ENCODE results near the gene GTF3A.
"Not testable (repeated sequence)": the region's sequence is repeated elsewhere in the genome, so short reads cannot be mapped to it uniquely, and the experiment has no call there.

GTF3A gene

GRCh38 chr13:27396252-27396846, 28.1 kb upstream of the GTF3A start:
- no peak overlapping the region for H3K27ac Mint-ChIP-seq
- no peak for DNase-seq
- peaks cover 2% of the 10 kb centered on the region for H3K4me1 Mint-ChIP-seq
- ATAC-seq: no peak
- no peaks in the 10 kb centered on the region for H3K9me3 Mint-ChIP-seq
- H3K27me3 Mint-ChIP-seq: no peaks in the 10 kb centered on the region
- H3K4me3 Mint-ChIP-seq: no peak overlapping the region
- H3K36me3 Mint-ChIP-seq (ENCODE audit: low read depth): no peaks in the 10 kb centered on the region

GRCh38 chr13:27398360-27398759, 26.1 kb upstream of the GTF3A start:
- Mint-ChIP-seq H3K4me3 (no peak overlapping the region), H3K27ac (no peak overlapping the region), H3K4me1 (peaks cover 2% of the 10 kb centered on the region), H3K27me3 (no peaks in the 10 kb centered on the region), H3K9me3 (no peaks in the 10 kb centered on the region), H3K36me3 (ENCODE audit: low read depth) (no peaks in the 10 kb centered on the region)
- no peak for DNase-seq
- no peak for ATAC-seq

- H3K36me3 Mint-ChIP-seq (ENCODE audit: low read depth); DNase-seq; H3K27me3 Mint-ChIP-seq; H3K4me3 Mint-ChIP-seq; H3K9me3 Mint-ChIP-seq; H3K4me1 Mint-ChIP-seq; ATAC-seq; H3K27ac Mint-ChIP-seq: not testable (repeated sequence)
Observed at GRCh38 chr13:27400405-27400804, 24.0 kb upstream of the GTF3A start.

GRCh38 chr13:27401210-27401609, 23.2 kb upstream of the GTF3A start:
- DNase-seq (no peak), ATAC-seq (no peak)
- Mint-ChIP-seq H3K4me1 (peaks cover 3% of the 10 kb centered on the region), H3K4me3 (no peak overlapping the region), H3K27me3 (peaks cover 2% of the 10 kb centered on the region), H3K36me3 (ENCODE audit: low read depth) (no peaks in the 10 kb centered on the region), H3K9me3 (no peaks in the 10 kb centered on the region), H3K27ac (no peak overlapping the region)

- DNase-seq: no peak
- no peaks in the 10 kb centered on the region for H3K36me3 Mint-ChIP-seq (ENCODE audit: low read depth)
- H3K27ac Mint-ChIP-seq: no peak overlapping the region
- H3K27me3 Mint-ChIP-seq: peaks cover 2% of the 10 kb centered on the region
- peak; percentile 48 for ATAC-seq
- H3K9me3 Mint-ChIP-seq: no peaks in the 10 kb centered on the region
- H3K4me1 Mint-ChIP-seq: peaks cover 7% of the 10 kb centered on the region
- H3K4me3 Mint-ChIP-seq: no peak overlapping the region
Observed at GRCh38 chr13:27403203-27403678, 21.2 kb upstream of the GTF3A start.

- H3K36me3 Mint-ChIP-seq (ENCODE audit: low read depth): no peaks in the 10 kb centered on the region
- ATAC-seq (no peak), DNase-seq (no peak)
- H3K9me3 Mint-ChIP-seq: no peaks in the 10 kb centered on the region
- no peak overlapping the region for H3K4me3 Mint-ChIP-seq
- peaks cover 2% of the 10 kb centered on the region for H3K27me3 Mint-ChIP-seq
- H3K4me1 Mint-ChIP-seq: peaks cover 7% of the 10 kb centered on the region
- no peak overlapping the region for H3K27ac Mint-ChIP-seq
Observed at GRCh38 chr13:27403727-27404385, 20.6 kb upstream of the GTF3A start.

GRCh38 chr13:27404680-27405079, 19.7 kb upstream of the GTF3A start:
- Mint-ChIP-seq H3K9me3 (no peaks in the 10 kb centered on the region), H3K27ac (no peak overlapping the region), H3K4me1 (peaks cover 7% of the 10 kb centered on the region), H3K27me3 (peaks cover 2% of the 10 kb centered on the region), H3K4me3 (no peak overlapping the region), H3K36me3 (ENCODE audit: low read depth) (no peaks in the 10 kb centered on the region)
- no peak for ATAC-seq
- no peak for DNase-seq

GRCh38 chr13:27405546-27406134, 18.8 kb upstream of the GTF3A start:
- Mint-ChIP-seq H3K27ac (no peak overlapping the region), H3K9me3 (no peaks in the 10 kb centered on the region), H3K36me3 (ENCODE audit: low read depth) (no peaks in the 10 kb centered on the region), H3K27me3 (peaks cover 2% of the 10 kb centered on the region), H3K4me1 (peaks cover 7% of the 10 kb centered on the region), H3K4me3 (no peak overlapping the region)
- no peak for DNase-seq
- ATAC-seq: no peak

GRCh38 chr13:27406178-27406939, 18.1 kb upstream of the GTF3A start:
- peak; percentile 48 for ATAC-seq
- Mint-ChIP-seq H3K9me3 (no peaks in the 10 kb centered on the region), H3K4me3 (no peak overlapping the region), H3K27ac (no peak overlapping the region), H3K27me3 (peaks cover 2% of the 10 kb centered on the region), H3K4me1 (peaks cover 5% of the 10 kb centered on the region), H3K36me3 (ENCODE audit: low read depth) (no peaks in the 10 kb centered on the region)
- DNase-seq: peak; percentile 10

- Mint-ChIP-seq H3K27ac (no peak overlapping the region), H3K9me3 (no peaks in the 10 kb centered on the region), H3K4me3 (no peak overlapping the region), H3K4me1 (peaks cover 5% of the 10 kb centered on the region), H3K27me3 (peaks cover 2% of the 10 kb centered on the region), H3K36me3 (ENCODE audit: low read depth) (no peaks in the 10 kb centered on the region)
- no peak for ATAC-seq
- DNase-seq: no peak
Observed at GRCh38 chr13:27408074-27408473, 16.3 kb upstream of the GTF3A start.

GRCh38 chr13:27409013-27409412, 15.4 kb upstream of the GTF3A start:
- no peak for DNase-seq
- peaks cover 2% of the 10 kb centered on the region for H3K27me3 Mint-ChIP-seq
- no peak overlapping the region for H3K4me3 Mint-ChIP-seq
- H3K9me3 Mint-ChIP-seq: no peaks in the 10 kb centered on the region
- H3K36me3 Mint-ChIP-seq (ENCODE audit: low read depth): no peaks in the 10 kb centered on the region
- no peak for ATAC-seq
- no peak overlapping the region for H3K27ac Mint-ChIP-seq
- peaks cover 5% of the 10 kb centered on the region for H3K4me1 Mint-ChIP-seq

GRCh38 chr13:27411341-27411740, 13.1 kb upstream of the GTF3A start:
- no peak for ATAC-seq
- Mint-ChIP-seq H3K4me1 (peaks cover 3% of the 10 kb centered on the region), H3K27me3 (no peaks in the 10 kb centered on the region), H3K9me3 (no peaks in the 10 kb centered on the region), H3K27ac (no peak overlapping the region), H3K36me3 (ENCODE audit: low read depth) (no peaks in the 10 kb centered on the region), H3K4me3 (no peak overlapping the region)
- DNase-seq: no peak

- no peaks in the 10 kb centered on the region for H3K9me3 Mint-ChIP-seq
Observed at GRCh38 chr13:27415116-27415515, 9.3 kb upstream of the GTF3A start.

GRCh38 chr13:27419328-27419727, 5.1 kb upstream of the GTF3A start:
- Mint-ChIP-seq H3K27me3 (no peaks in the 10 kb centered on the region), H3K4me1 (peaks cover 12% of the 10 kb centered on the region), H3K36me3 (ENCODE audit: low read depth) (no peaks in the 10 kb centered on the region), H3K4me3 (no peak overlapping the region), H3K9me3 (no peaks in the 10 kb centered on the region), H3K27ac (no peak overlapping the region)
- ATAC-seq (no peak), DNase-seq (no peak)

More at GRCh38 chr13:27415116-27415515, 9.3 kb upstream of the GTF3A start:
- H3K36me3 Mint-ChIP-seq (ENCODE audit: low read depth): no peaks in the 10 kb centered on the region
- no peak overlapping the region for H3K27ac Mint-ChIP-seq
- DNase-seq: no peak
- H3K27me3 Mint-ChIP-seq: no peaks in the 10 kb centered on the region
- H3K4me1 Mint-ChIP-seq: no peaks in the 10 kb centered on the region
- no peak overlapping the region for H3K4me3 Mint-ChIP-seq
- ATAC-seq: no peak
